Trophoblast cell (in vitro differentiated cells and primary cell): ENCODE data around the gene TTLL12.

ENCODE experiments used
- DNase-seq, 2 donors: peaks; one replicate each; pipeline ENCODE4 v3.0.0-alpha.2; 2016
- H2AFZ ChIP-seq: 2 replicates; pipeline ENCODE4 v1.6.1; 2013; ENCODE audit warnings: low read length, moderate library complexity, mild to moderate bottlenecking; ENCODE audit not compliant: insufficient read depth, poor library complexity
- H2AK5ac ChIP-seq: 2 replicates; pipeline ENCODE4 v1.6.1; 2013; ENCODE audit warnings: mild to moderate bottlenecking, low read length
- H2BK120ac ChIP-seq: 2 replicates; pipeline ENCODE4 v1.6.1; 2013; ENCODE audit warnings: low read length, mild to moderate bottlenecking, moderate library complexity; ENCODE audit not compliant: insufficient read depth, poor library complexity
- H2BK12ac ChIP-seq: 2 replicates; pipeline ENCODE4 v1.6.1; 2013; ENCODE audit warnings: mild to moderate bottlenecking, low read length, moderate library complexity
- H2BK5ac ChIP-seq: 2 replicates; pipeline ENCODE4 v1.6.1; 2013; ENCODE audit warnings: low read length, low read depth, moderate library complexity, mild to moderate bottlenecking; ENCODE audit not compliant: poor library complexity
- H3K14ac ChIP-seq: 2 replicates; pipeline ENCODE4 v1.6.1; 2013; ENCODE audit warnings: mild to moderate bottlenecking, low read length
- H3K18ac ChIP-seq: 2 replicates; pipeline ENCODE4 v1.6.1; 2013; ENCODE audit warnings: mild to moderate bottlenecking, low read length
- H3K23ac ChIP-seq: 2 replicates; pipeline ENCODE4 v1.6.1; 2013; ENCODE audit warnings: low read length
- H3K27ac ChIP-seq: 2 replicates; pipeline ENCODE4 v1.5.1; 2013; ENCODE audit warnings: low read depth, mild to moderate bottlenecking, inconsistent platforms, low read length, moderate library complexity
- H3K27me3 ChIP-seq: 2 replicates; pipeline ENCODE4 v1.6.1; 2013; ENCODE audit warnings: inconsistent platforms, mild to moderate bottlenecking, low read length, moderate library complexity; ENCODE audit not compliant: insufficient read depth
- H3K36me3 ChIP-seq, 2 experiments: 1 replicate in 1 of 2; 2 replicates in 1 of 2; pipeline ENCODE4 v1.6.1; 2013; ENCODE audit warnings: low read length in 2 of 2, mild to moderate bottlenecking in 2 of 2, moderate library complexity in 1 of 2; ENCODE audit not compliant: insufficient read depth in 2 of 2, control insufficient read depth in 1 of 2
- H3K4ac ChIP-seq: 2 replicates; pipeline ENCODE4 v1.6.1; 2013; ENCODE audit warnings: low read depth, mild to moderate bottlenecking, low read length, moderate library complexity
- H3K4me1 ChIP-seq, 2 experiments: 1 replicate in 1 of 2; 2 replicates in 1 of 2; pipeline ENCODE4 v1.6.1; 2013; ENCODE audit warnings: low read length in 2 of 2, mild to moderate bottlenecking in 2 of 2, moderate library complexity in 1 of 2; ENCODE audit not compliant: insufficient read depth in 2 of 2, control insufficient read depth in 1 of 2
- H3K4me2 ChIP-seq: 2 replicates; pipeline ENCODE4 v1.6.1; 2013; ENCODE audit warnings: inconsistent platforms, mild to moderate bottlenecking, low read length, moderate library complexity
- H3K4me3 ChIP-seq: 2 replicates; pipeline ENCODE4 v1.5.1; 2013; ENCODE audit warnings: mild to moderate bottlenecking, low read depth, low read length, inconsistent platforms
- H3K79me1 ChIP-seq: one replicate; pipeline ENCODE4 v1.6.1; 2013; ENCODE audit warnings: low read length
- H3K79me2 ChIP-seq: 2 replicates; pipeline ENCODE4 v1.6.1; 2013; ENCODE audit warnings: low read length, mild to moderate bottlenecking; ENCODE audit not compliant: control insufficient read depth, insufficient read depth, poor library complexity
- H3K9ac ChIP-seq: 2 replicates; pipeline ENCODE4 v1.6.1; 2013; ENCODE audit warnings: mild to moderate bottlenecking, low read length
- H3K9me3 ChIP-seq: 2 replicates; pipeline ENCODE4 v1.6.1; 2013; ENCODE audit warnings: low read depth, mild to moderate bottlenecking, control low read depth, inconsistent platforms, low read length; ENCODE audit not compliant: insufficient read depth
- H4K12ac ChIP-seq: 2 replicates; pipeline ENCODE4 v1.6.1; 2013; ENCODE audit warnings: low read depth, mild to moderate bottlenecking, low read length, moderate library complexity
- H4K8ac ChIP-seq: 2 replicates; pipeline ENCODE4 v1.6.1; 2013; ENCODE audit warnings: low read depth, mild to moderate bottlenecking, low read length, moderate library complexity
- H4K91ac ChIP-seq: one replicate; pipeline ENCODE4 v1.6.1; 2013; ENCODE audit warnings: low read depth, mild to moderate bottlenecking, low read length, moderate library complexity
- WGBS: extraction: QIAGEN DNeasy Blood & Tissue Kit; methylation state at CpG from one replicate; pipeline ENCODE4 v1.1.7; 2013; ENCODE audit warnings: missing lambda C conversion rate; ENCODE audit not compliant: insufficient read length, insufficient coverage; ENCODE audit errors: extremely low coverage; 5-methylcytosine and 5-hydroxymethylcytosine counted together

The TTLL12 gene

DNA sequence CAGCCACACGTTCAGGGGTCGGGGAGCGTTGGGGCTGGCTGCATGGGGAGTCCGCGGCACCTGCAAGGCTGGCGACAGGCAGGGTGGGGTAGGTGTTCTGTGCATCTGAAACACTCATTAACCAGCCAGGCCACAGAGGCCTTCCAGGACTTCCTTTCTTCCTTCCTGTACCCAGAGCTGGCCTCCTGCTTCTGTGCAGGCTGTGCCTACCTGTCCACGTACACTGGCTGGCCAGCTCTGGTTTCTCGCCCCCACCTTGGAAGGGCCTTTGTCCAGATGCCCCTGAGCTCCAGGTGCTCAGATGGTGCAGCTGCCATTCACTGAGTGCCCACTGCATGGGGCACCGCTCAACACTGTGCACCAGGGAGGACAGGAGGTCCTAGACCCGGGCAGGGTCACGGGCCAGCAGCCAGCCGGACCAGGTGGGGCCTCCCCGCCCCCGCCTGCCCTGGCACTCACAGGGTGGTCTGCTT lies 15.9 kb downstream of the TTLL12 start:
- no peak overlapping the region for H2AK5ac ChIP-seq
- no peak overlapping the region for H3K18ac ChIP-seq
- peaks cover 10 to 12% of the 10 kb centered on the region in 2 experiments for H3K4me1 ChIP-seq
- H4K8ac ChIP-seq, result no peak overlapping the region
- no peak overlapping the region for H2BK5ac ChIP-seq
- H3K36me3 ChIP-seq, result peaks cover 48 to 59% of the 10 kb centered on the region in 2 experiments
- H3K9ac ChIP-seq, result no peak overlapping the region
- H4K91ac ChIP-seq, result no peak overlapping the region
- no peak overlapping the region for H3K27ac ChIP-seq
- no peak overlapping the region for H2BK120ac ChIP-seq
- H3K4ac ChIP-seq, result no peak overlapping the region
- no peak overlapping the region for H2BK12ac ChIP-seq
- H3K23ac ChIP-seq, result no peak overlapping the region
- H4K12ac ChIP-seq, result no peak overlapping the region
- no peak overlapping the region for H3K14ac ChIP-seq
- DNase-seq, result no peak
- peaks cover 4% of the 10 kb centered on the region for H3K79me1 ChIP-seq
- WGBS, result no CpG with 5 or more reads among the region's 14 CpGs
- no peak overlapping the region for H3K4me3 ChIP-seq
- no peak overlapping the region for H2AFZ ChIP-seq
- H3K9me3 ChIP-seq, result no peaks in the 10 kb centered on the region
- H3K79me2 ChIP-seq, result no peaks in the 10 kb centered on the region
- no peaks in the 10 kb centered on the region for H3K27me3 ChIP-seq
- H3K4me2 ChIP-seq, result no peak overlapping the region

DNA sequence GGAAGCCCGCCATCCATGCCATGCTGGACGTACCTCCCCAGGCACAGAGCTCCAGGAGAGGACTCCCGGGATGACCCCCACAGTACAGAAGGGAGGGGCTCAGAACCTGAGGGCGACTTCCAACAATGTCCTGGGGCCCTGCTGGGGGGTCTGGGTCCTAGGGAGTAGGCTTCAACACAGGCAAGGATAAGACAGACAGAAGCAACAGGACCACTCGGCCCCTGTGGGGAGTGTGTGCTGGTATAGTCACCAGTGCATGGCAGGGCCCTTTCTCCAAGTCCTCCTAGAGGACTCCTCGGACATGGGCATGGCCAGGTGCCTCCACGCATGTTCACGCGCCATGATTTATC lies 16.8 kb downstream of the TTLL12 start:
- Histone ChIP-seq H3K9me3 (no peaks in the 10 kb centered on the region), H3K27me3 (no peaks in the 10 kb centered on the region), H2AFZ (no peak overlapping the region), H3K4ac (no peak overlapping the region), H3K18ac (no peak overlapping the region), H3K4me2 (no peak overlapping the region), H2AK5ac (no peak overlapping the region), H2BK120ac (no peak overlapping the region), H3K4me3 (no peak overlapping the region), H2BK5ac (no peak overlapping the region), H3K79me1 (peaks cover 4% of the 10 kb centered on the region), H4K91ac (no peak overlapping the region), H4K8ac (no peak overlapping the region), H3K9ac (no peak overlapping the region), H3K27ac (no peak overlapping the region), H3K14ac (no peak overlapping the region), H4K12ac (no peak overlapping the region), H2BK12ac (no peak overlapping the region), H3K36me3 (peaks cover 44 to 55% of the 10 kb centered on the region in 2 experiments), H3K79me2 (no peaks in the 10 kb centered on the region), H3K4me1 (peaks cover 10 to 12% of the 10 kb centered on the region in 2 experiments), H3K23ac (no peak overlapping the region)
- DNase-seq, result no peak
- no CpG with 5 or more reads among the region's 9 CpGs for WGBS

DNA sequence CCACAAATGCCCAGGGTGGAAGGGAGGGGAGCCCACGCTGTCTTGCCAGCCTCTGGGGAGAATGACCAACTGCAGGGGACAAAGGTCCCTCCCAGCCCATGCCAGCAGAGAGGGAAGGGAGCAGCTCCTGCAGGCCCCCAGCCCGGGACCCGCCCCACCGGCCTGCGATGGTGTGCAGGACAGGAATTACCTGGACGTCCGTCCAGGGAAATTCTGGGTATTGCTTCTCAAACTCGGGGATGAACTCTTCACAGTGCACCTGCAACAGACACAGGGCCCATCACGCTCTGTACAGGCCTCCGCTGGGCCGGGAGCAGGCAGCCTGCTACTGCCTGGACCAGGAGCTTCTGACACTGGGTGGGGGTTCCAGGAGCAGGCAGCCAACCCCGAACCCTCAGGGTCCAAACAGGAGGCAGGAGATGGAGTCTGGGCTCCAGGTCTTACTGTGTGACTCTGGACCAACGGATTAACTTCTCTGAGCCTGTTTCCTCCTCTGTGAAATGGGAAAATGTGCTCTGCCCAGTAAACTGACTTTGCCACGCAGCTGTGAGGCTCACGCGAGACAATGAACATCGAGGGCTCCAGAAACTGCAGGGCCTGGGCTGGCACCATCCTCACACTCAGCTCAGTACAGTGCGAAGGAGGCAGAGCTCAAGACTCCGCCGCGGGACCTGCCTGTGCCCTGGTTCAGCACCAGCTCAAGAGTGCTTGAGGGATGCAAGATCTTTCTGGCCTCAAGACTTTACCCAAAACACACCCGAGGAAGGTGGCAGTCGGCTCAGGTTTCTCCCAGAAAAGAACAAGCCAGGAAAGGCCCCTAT lies 17.4 kb downstream of the TTLL12 start:
- H4K8ac ChIP-seq, result no peak overlapping the region
- H3K4ac ChIP-seq, result no peak overlapping the region
- no peak overlapping the region for H3K9ac ChIP-seq
- no peak overlapping the region for H2AK5ac ChIP-seq
- H3K27ac ChIP-seq, result no peak overlapping the region
- H3K4me3 ChIP-seq, result no peak overlapping the region
- peaks cover 40 to 54% of the 10 kb centered on the region in 2 experiments for H3K36me3 ChIP-seq
- H2BK120ac ChIP-seq, result no peak overlapping the region
- no peak overlapping the region for H2BK5ac ChIP-seq
- H3K79me1 ChIP-seq, result peaks cover 4% of the 10 kb centered on the region
- no peak overlapping the region for H3K4me2 ChIP-seq
- H3K23ac ChIP-seq, result no peak overlapping the region
- H3K9me3 ChIP-seq, result no peaks in the 10 kb centered on the region
- WGBS, result no CpG with 5 or more reads among the region's 23 CpGs
- no peak overlapping the region for H2AFZ ChIP-seq
- DNase-seq, result no peak
- H3K79me2 ChIP-seq, result no peaks in the 10 kb centered on the region
- H3K4me1 ChIP-seq, result peaks cover 10 to 12% of the 10 kb centered on the region in 2 experiments
- no peak overlapping the region for H3K18ac ChIP-seq
- no peak overlapping the region for H3K14ac ChIP-seq
- no peak overlapping the region for H2BK12ac ChIP-seq
- H4K91ac ChIP-seq, result no peak overlapping the region
- no peaks in the 10 kb centered on the region for H3K27me3 ChIP-seq
- H4K12ac ChIP-seq, result no peak overlapping the region

DNA sequence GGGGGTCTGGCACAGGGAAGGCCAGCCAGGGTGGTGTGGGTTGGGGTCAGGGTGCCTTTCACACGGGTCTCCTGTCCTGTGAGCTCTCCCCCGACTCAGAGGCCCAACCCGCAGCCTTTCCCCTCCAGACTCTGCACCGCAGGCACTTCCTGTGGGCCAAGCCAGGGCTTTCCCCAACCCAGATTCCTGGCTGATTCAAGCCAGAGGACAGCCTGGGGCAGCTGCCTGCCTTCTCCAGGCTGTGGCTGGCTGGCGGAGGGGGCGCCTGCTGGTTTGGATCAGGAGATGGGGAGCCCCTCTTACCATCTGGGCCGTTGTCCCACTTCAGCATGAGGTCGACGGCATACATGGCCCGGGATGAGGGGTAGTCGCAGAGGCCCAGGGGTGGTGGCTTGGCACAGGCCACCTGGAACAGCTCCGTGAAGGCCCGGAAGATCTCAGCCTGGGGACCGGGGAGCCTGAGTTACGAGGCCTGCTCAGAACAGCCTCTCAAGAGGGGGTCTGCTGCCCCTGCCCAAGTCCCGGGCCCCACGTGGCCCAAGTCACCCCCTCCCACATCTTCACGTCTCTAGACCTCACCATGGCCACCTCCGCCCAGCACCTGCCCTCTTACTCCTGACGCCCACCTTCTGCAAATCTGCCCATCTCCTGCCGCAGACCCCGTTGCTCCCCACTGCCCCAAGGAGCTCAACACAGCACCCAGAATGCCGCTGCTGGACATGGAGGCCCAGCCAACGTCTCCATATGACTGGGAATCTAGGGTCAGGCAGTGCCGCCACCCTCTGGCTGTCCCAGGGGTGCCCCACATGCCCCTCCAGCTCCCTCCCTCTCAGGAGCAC lies 18.2 kb downstream of the TTLL12 start:
- no peak overlapping the region for H2BK5ac ChIP-seq
- H4K12ac ChIP-seq, result no peak overlapping the region
- no peaks in the 10 kb centered on the region for H3K27me3 ChIP-seq
- H3K36me3 ChIP-seq, result peaks cover 33 to 45% of the 10 kb centered on the region in 2 experiments
- H3K79me2 ChIP-seq, result no peaks in the 10 kb centered on the region
- peak overlapping the region; percentile 13 for H4K91ac ChIP-seq
- DNase-seq, result peak; percentile 42 to 46
- H3K27ac ChIP-seq, result peak overlapping the region; percentile 2
- H3K79me1 ChIP-seq, result peaks cover 4% of the 10 kb centered on the region
- no peaks in the 10 kb centered on the region for H3K9me3 ChIP-seq
- H3K9ac ChIP-seq, result no peak overlapping the region
- H4K8ac ChIP-seq, result peak overlapping the region; percentile 22
- H2AFZ ChIP-seq, result no peak overlapping the region
- H3K4me1 ChIP-seq, result peaks cover 10 to 12% of the 10 kb centered on the region in 2 experiments
- no peak overlapping the region for H3K23ac ChIP-seq
- no peak overlapping the region for H3K4ac ChIP-seq
- peak overlapping the region; percentile 22 for H2AK5ac ChIP-seq
- no peak overlapping the region for H2BK120ac ChIP-seq
- WGBS, result no CpG with 5 or more reads among the region's 25 CpGs
- H3K4me3 ChIP-seq, result no peak overlapping the region
- H3K14ac ChIP-seq, result no peak overlapping the region
- H3K18ac ChIP-seq, result peak overlapping the region; percentile 15
- peak overlapping the region; percentile 12 for H3K4me2 ChIP-seq
- peak overlapping the region; percentile 23 for H2BK12ac ChIP-seq
